ENCODE results near the gene SYNJ1. TPM values are rescaled to one million over a fixed set of nuclear protein-coding genes. Genes with fewer than 3 reads are reported as not detected.

Gene SYNJ1
- total RNA-seq, 1 donor from 2014 or later = 4.1 TPM

DNA sequence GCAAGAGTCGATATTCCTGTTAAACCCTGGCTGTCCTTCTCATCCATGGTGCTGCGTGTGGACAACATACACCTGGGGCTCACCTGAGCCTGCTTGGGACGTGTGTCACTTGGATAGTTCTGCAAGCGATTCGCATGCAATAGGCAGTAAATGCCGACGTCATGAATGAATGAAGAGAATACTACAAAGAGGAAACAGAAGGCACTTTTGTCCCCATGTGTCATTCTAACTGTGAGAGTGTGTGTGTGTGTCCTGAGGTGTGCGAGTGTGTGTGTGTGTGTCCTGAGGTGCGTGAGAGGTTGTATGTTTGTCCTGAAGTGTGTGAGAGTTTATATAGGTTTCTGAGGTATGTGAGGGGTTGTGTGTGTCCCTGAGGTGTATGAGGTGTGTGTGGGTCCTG lies 141.8 kb downstream of the SYNJ1 start:
- Histone ChIP-seq H3K79me2 (ENCODE audit: low read depth) (no peaks in the 10 kb centered on the region), H3F3A (ENCODE audit: low read depth) (no peaks in the 10 kb centered on the region), H3K27me3 (no peaks in the 10 kb centered on the region), H3K9ac (no peak overlapping the region), H3K4me2 (no peak overlapping the region), H2AFZ (replicated peaks) (no peak overlapping the region), H3K4me3 (no peak overlapping the region), H3K4me1 (no peaks in the 10 kb centered on the region), H3K9me3 (ENCODE audit: low read depth) (no peaks in the 10 kb centered on the region), H4K20me1 (ENCODE audit: low read depth) (no peaks in the 10 kb centered on the region), H3K36me3 (no peaks in the 10 kb centered on the region), H3K27ac (no peak overlapping the region)
- no peak for TF ChIP-seq EZH2 (IDR thresholded peaks at IDR 0.05)
- no peak for TF ChIP-seq EZH2phosphoT487 (IDR thresholded peaks at IDR 0.05)
- TF ChIP-seq, protein P1, sequence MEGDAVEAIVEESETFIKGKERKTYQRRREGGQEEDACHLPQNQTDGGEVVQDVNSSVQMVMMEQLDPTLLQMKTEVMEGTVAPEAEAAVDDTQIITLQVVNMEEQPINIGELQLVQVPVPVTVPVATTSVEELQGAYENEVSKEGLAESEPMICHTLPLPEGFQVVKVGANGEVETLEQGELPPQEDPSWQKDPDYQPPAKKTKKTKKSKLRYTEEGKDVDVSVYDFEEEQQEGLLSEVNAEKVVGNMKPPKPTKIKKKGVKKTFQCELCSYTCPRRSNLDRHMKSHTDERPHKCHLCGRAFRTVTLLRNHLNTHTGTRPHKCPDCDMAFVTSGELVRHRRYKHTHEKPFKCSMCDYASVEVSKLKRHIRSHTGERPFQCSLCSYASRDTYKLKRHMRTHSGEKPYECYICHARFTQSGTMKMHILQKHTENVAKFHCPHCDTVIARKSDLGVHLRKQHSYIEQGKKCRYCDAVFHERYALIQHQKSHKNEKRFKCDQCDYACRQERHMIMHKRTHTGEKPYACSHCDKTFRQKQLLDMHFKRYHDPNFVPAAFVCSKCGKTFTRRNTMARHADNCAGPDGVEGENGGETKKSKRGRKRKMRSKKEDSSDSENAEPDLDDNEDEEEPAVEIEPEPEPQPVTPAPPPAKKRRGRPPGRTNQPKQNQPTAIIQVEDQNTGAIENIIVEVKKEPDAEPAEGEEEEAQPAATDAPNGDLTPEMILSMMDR (IDR thresholded peaks at IDR 0.05) = no peak
- no peak overlapping the region for H3K4me3 Mint-ChIP-seq
- no peak for DNase-seq (ENCODE audit: low spot score)
- peaks cover 3% of the 10 kb centered on the region for H3K27me3 Mint-ChIP-seq (ENCODE audit: insufficient read depth, low read depth)
- H3K4me1 Mint-ChIP-seq = no peaks in the 10 kb centered on the region
- H3K27ac Mint-ChIP-seq = no peak overlapping the region
- H3K36me3 Mint-ChIP-seq = no peaks in the 10 kb centered on the region
- no peaks in the 10 kb centered on the region for H3K9me3 Mint-ChIP-seq

DNA sequence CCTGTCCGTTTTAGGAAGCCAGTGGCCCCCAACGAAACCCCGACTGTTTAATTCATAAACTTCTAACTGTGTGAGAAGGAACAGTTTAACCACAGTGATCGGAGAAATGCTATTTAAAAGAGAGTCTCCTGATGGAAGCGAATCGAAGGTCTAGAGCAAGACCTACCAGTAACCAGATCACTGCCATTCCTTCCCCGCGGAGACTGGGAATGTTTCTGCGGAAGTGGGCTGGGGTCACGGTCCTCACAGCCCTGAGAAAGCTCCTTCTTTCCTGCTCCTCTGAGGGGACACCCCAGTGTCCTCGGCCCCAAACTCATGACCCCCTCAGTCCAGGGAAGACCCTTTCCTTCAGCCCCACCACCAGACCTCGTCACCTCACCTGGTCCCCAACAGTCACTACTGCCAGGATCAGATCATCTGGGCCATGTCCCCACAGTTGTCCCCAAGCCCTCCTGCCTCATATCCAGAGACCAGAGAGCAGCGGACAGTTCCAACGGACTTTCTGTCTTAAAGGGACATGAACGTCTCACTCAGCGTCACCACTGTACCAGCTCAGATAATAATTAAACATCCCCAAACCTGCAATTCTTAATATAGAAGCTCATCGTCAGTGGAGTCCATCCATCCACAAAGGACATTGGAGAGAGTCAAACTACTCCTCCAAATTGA lies 142.6 kb downstream of the SYNJ1 start, which contains the start of gene TCP10L:
Gene TCP10L (minus strand): TSS at position 482 of the 669 bp plus-strand sequence. CDS start 1,219 bp downstream, outside the sequence.
- no peak within 1 kb of the TSS for H3K4me2 ChIP-seq
- H3K27ac Mint-ChIP-seq = no peak within 1 kb of the TSS

DNA sequence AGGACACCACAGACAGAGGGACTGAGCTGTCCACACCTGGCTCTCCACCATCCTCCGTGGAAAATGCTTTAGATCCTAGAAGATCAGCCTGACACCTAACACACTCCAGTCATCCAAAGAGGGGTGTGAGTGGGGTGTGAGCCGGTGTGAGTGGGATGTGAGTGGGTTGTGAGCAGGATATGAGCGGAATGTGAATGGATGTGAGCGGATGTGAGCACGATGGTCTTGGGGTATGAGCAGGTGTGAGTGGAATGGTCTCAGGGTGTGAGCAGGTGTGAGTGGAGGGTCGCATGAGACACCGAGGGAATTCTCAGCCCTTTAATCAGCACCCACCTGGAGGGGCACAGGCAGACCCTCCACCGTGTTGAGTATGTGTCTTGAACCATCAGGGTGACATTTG lies 143.3 kb downstream of the SYNJ1 start:
- no peaks in the 10 kb centered on the region for H4K20me1 ChIP-seq (ENCODE audit: low read depth)
- H3K27ac ChIP-seq = no peak overlapping the region
- H3K27me3 Mint-ChIP-seq (ENCODE audit: insufficient read depth, low read depth) = peaks cover 3% of the 10 kb centered on the region
- H3K4me2 ChIP-seq = no peak overlapping the region
- no peak overlapping the region for H3K27ac Mint-ChIP-seq
- H3K4me3 ChIP-seq = no peak overlapping the region
- no peaks in the 10 kb centered on the region for H3K36me3 ChIP-seq
- DNase-seq (ENCODE audit: low spot score) = no peak
- H3K4me1 ChIP-seq = no peaks in the 10 kb centered on the region
- no peaks in the 10 kb centered on the region for H3K36me3 Mint-ChIP-seq
- H3F3A ChIP-seq (ENCODE audit: low read depth) = no peaks in the 10 kb centered on the region
- no peaks in the 10 kb centered on the region for H3K79me2 ChIP-seq (ENCODE audit: low read depth)
- no peaks in the 10 kb centered on the region for H3K9me3 Mint-ChIP-seq
- no peak overlapping the region for H3K9ac ChIP-seq
- TF ChIP-seq EZH2 (IDR thresholded peaks at IDR 0.05) = no peak
- TF ChIP-seq EZH2phosphoT487 (IDR thresholded peaks at IDR 0.05) = no peak
- TF ChIP-seq, protein P1 (IDR thresholded peaks at IDR 0.05) = no peak
- H3K27me3 ChIP-seq = no peaks in the 10 kb centered on the region
- peaks cover 5% of the 10 kb centered on the region for H3K4me1 Mint-ChIP-seq
- H3K4me3 Mint-ChIP-seq = no peak overlapping the region
- H3K9me3 ChIP-seq (ENCODE audit: low read depth) = no peaks in the 10 kb centered on the region
- H2AFZ ChIP-seq (replicated peaks) = no peak overlapping the region

More for the DNA sequence above, 142.6 kb downstream of the SYNJ1 start, which contains the start of gene TCP10L:
- Histone ChIP-seq H2AFZ (replicated peaks) (no peak within 1 kb of the TSS), H3K79me2 (ENCODE audit: low read depth) (no peaks in the 10 kb centered on the region), H3K4me1 (no peaks in the 10 kb centered on the region), H3F3A (ENCODE audit: low read depth) (no peaks in the 10 kb centered on the region), H3K27me3 (no peaks in the 10 kb centered on the region), H3K9ac (no peak within 1 kb of the TSS), H4K20me1 (ENCODE audit: low read depth) (no peaks in the 10 kb centered on the region), H3K4me3 (no peak within 1 kb of the TSS), H3K27ac (no peak within 1 kb of the TSS), H3K9me3 (ENCODE audit: low read depth) (no peaks in the 10 kb centered on the region), H3K36me3 (no peaks in the 10 kb centered on the region)
- H3K9me3 Mint-ChIP-seq = no peaks in the 10 kb centered on the region
- no peak within 1 kb of the TSS for H3K4me3 Mint-ChIP-seq
- TF ChIP-seq EZH2phosphoT487 (IDR thresholded peaks at IDR 0.05) (no peak), EZH2 (IDR thresholded peaks at IDR 0.05) (no peak)
- TF ChIP-seq, protein P1 (IDR thresholded peaks at IDR 0.05) = no peak
- H3K27me3 Mint-ChIP-seq (ENCODE audit: insufficient read depth, low read depth) = peaks cover 3% of the 10 kb centered on the region
- H3K4me1 Mint-ChIP-seq = no peaks in the 10 kb centered on the region
- no peaks in the 10 kb centered on the region for H3K36me3 Mint-ChIP-seq
- DNase-seq (ENCODE audit: low spot score) = no peak

All from neural progenitor cell (in vitro differentiated cells).